RWPE2 (cell line): ENCODE data around the gene EBNA1BP2.
"Not testable (repeated sequence)": the region's sequence is repeated elsewhere in the genome, so short reads cannot be mapped to it uniquely, and the experiment has no call there.

Source experiments
- ATAC-seq: fragments of 200-7000 bp; cut with Tn5 transposase; 3 replicates; pipeline ENCODE4 v1.9.1; 2021; ENCODE audit warnings: low read depth
- DNase-seq: peaks from one replicate; pipeline ENCODE4 v3.0.0-alpha.2; 2020; ENCODE audit warnings: low spot score
- H3K27ac ChIP-seq: fragments of 450-650 bp; 2 replicates; pipeline ENCODE4 v1.5.1; 2017; ENCODE audit warnings: mild to moderate bottlenecking; ENCODE audit not compliant: poor library complexity, severe bottlenecking
- H3K27me3 ChIP-seq: fragments of 250-450 bp; sonication (Bioruptor Pico); 2 replicates; pipeline ENCODE4 v1.5.1; 2021; ENCODE audit warnings: mild to moderate bottlenecking, moderate library complexity; ENCODE audit not compliant: insufficient read depth, poor library complexity, severe bottlenecking
- H3K36me3 ChIP-seq: fragments of 250-450 bp; sonication (Bioruptor Pico); 2 replicates; pipeline ENCODE4 v1.5.1; 2020; ENCODE audit warnings: low read depth, mild to moderate bottlenecking, moderate library complexity
- H3K4me1 ChIP-seq: fragments of 250-450 bp; sonication (Bioruptor Pico); 2 replicates; pipeline ENCODE4 v1.5.1; 2021; ENCODE audit warnings: mild to moderate bottlenecking, moderate library complexity; ENCODE audit not compliant: insufficient read depth, poor library complexity, severe bottlenecking
- H3K4me3 ChIP-seq: fragments of 250-450 bp; sonication (Bioruptor Pico); 2 replicates; pipeline ENCODE4 v1.5.1; 2021; ENCODE audit warnings: mild to moderate bottlenecking, moderate library complexity; ENCODE audit not compliant: severe bottlenecking
- H3K9me3 ChIP-seq: fragments of 250-450 bp; sonication (Bioruptor Pico); 2 replicates; pipeline ENCODE4 v1.5.1; 2021; ENCODE audit warnings: mild to moderate bottlenecking, moderate library complexity; ENCODE audit not compliant: severe bottlenecking
- CTCF ChIP-seq: fragments of 450-650 bp; IDR thresholded peaks from one replicate; pipeline ENCODE4 v1.5.1; 2017; ENCODE audit warnings: mild to moderate bottlenecking, moderate library complexity; ENCODE audit not compliant: poor library complexity, severe bottlenecking

The EBNA1BP2 gene

GRCh38 chr1:43128816-43129215 is 43.3 kb downstream of the EBNA1BP2 start:
- no peaks in the 10 kb centered on the region for H3K36me3 ChIP-seq
- H3K27ac ChIP-seq: no peak overlapping the region
- H3K4me1 ChIP-seq: no peaks in the 10 kb centered on the region
- TF ChIP-seq CTCF: no peak
- H3K4me3 ChIP-seq: no peak overlapping the region
- no peaks in the 10 kb centered on the region for H3K9me3 ChIP-seq
- ATAC-seq (no peak), DNase-seq (no peak)
- no peaks in the 10 kb centered on the region for H3K27me3 ChIP-seq

- Histone ChIP-seq H3K36me3 (no peaks in the 10 kb centered on the region), H3K27me3 (no peaks in the 10 kb centered on the region), H3K27ac (no peak overlapping the region), H3K9me3 (no peaks in the 10 kb centered on the region), H3K4me1 (peaks cover 14% of the 10 kb centered on the region), H3K4me3 (no peak overlapping the region)
- TF ChIP-seq CTCF: no peak
- no peak for ATAC-seq
- no peak for DNase-seq
Measured at GRCh38 chr1:43123031-43123430, 49.1 kb downstream of the EBNA1BP2 start.

- H3K27ac ChIP-seq: peak overlapping the region; percentile 79
- H3K36me3 ChIP-seq: no peaks in the 10 kb centered on the region
- no peak for TF ChIP-seq CTCF
- ATAC-seq (peak; percentile 69), DNase-seq (no peak)
- peak overlapping the region; percentile 37 for H3K4me3 ChIP-seq
- no peaks in the 10 kb centered on the region for H3K27me3 ChIP-seq
- H3K4me1 ChIP-seq: peaks cover 14% of the 10 kb centered on the region
- no peaks in the 10 kb centered on the region for H3K9me3 ChIP-seq
Measured at GRCh38 chr1:43121256-43121900, 50.7 kb downstream of the EBNA1BP2 start.

GRCh38 chr1:43119928-43120586 is 52.0 kb downstream of the EBNA1BP2 start:
- DNase-seq, H3K9me3 ChIP-seq, H3K36me3 ChIP-seq, H3K27me3 ChIP-seq: not testable (repeated sequence)
- peaks cover 14% of the 10 kb centered on the region for H3K4me1 ChIP-seq
- peak overlapping the region; percentile 79 for H3K27ac ChIP-seq
- peak overlapping the region; percentile 37 for H3K4me3 ChIP-seq
- ATAC-seq: peak; percentile 38; the same call in 1 of the 3 replicates
